PC-3 (cell line): ENCODE data around the gene CTAGE8.
"Not testable (repeated sequence)": the region's sequence is repeated elsewhere in the genome, so short reads cannot be mapped to it uniquely, and the experiment has no call there.

Experiments
- CTCF ChIP-seq: fragments of 300-600 bp; sonication (generic); conservative IDR thresholded peaks from 2 replicates; pipeline ENCODE4 v1.5.1; 2017; ENCODE audit warnings: antibody characterized with exemption, low read depth, mild to moderate bottlenecking, low read length
- EZH2phosphoT487 ChIP-seq: fragments of 300-600 bp; sonication (generic); IDR thresholded peaks from 2 replicates; pipeline ENCODE4 v1.6.1; 2018; ENCODE audit warnings: mild to moderate bottlenecking, antibody characterized with exemption, low read length, borderline replicate concordance

- TF ChIP-seq CTCF, EZH2phosphoT487: not testable (repeated sequence)
Observed at GRCh38 chr7:144239365-144239764, 29.7 kb downstream of the CTAGE8 start, which contains the start of gene OR2A42.
